HepG2 (cell line): ENCODE measurements around the gene CHST13. TPM values are rescaled to one million over a fixed set of nuclear protein-coding genes. Genes with fewer than 3 reads are reported as not detected.

Source experiments
- ATAC-seq: fragments of 200-7000 bp; cut with Tn5 transposase; 3 replicates; pipeline ENCODE4 v1.9.1; 2020; ENCODE audit warnings: mild to moderate bottlenecking, moderate library complexity
- BruUV-seq: library from RNA; stranded (reverse); fragments of 400-500 nt; replicated peaks from 2 replicates; lab custom pipeline; 2021; lab: Mats Ljungman, UMichigan
- CTCF ChIA-PET: fragments of 300-600 bp; formaldehyde crosslinking; extraction: SDS; loops from one replicate; lab custom pipeline; 2021; ENCODE audit warnings: low total read pairs, inconsistent platforms, low intra/inter-chr PET ratio; lab: Yijun Ruan, JAX
- POLR2A ChIA-PET: fragments of 350-600 bp; sonication (Branson Sonifier 250); formaldehyde crosslinking; loops from one replicate; lab custom pipeline; 2020; ENCODE audit warnings: antibody characterized with exemption, inconsistent platforms; lab: Yijun Ruan, JAX
- DNase-seq: peaks from one replicate; pipeline ENCODE4 v3.0.0-alpha.2; 2015; ENCODE audit warnings: low spot score
- FAIRE-seq: peaks from 3 replicates; lab custom pipeline; 2011; peaks lifted over from hg19 to GRCh38; lab: Jason Lieb, UNC
- H2AFZ ChIP-seq: one replicate; pipeline ENCODE4 v1.6.1; 2011; ENCODE audit warnings: low read length, inconsistent platforms
- H3K27ac ChIP-seq: fragments of 300-600 bp; 3 replicates; pipeline ENCODE4 v1.8.0; 2011; ENCODE audit warnings: mixed run types, mild to moderate bottlenecking, mixed read lengths, low read length, inconsistent platforms; ENCODE audit not compliant: insufficient read depth; ENCODE audit errors: extremely low read length
- H3K27me3 ChIP-seq, 2 experiments: fragments of 200-600 bp in 1 of 2; 2 replicates in 1 of 2; 3 replicates in 1 of 2; pipeline versions ENCODE4 v1.6.0 to v1.8.0; 2011; ENCODE audit warnings: low read length in 2 of 2, mild to moderate bottlenecking in 2 of 2, moderate library complexity in 2 of 2, inconsistent platforms in 1 of 2; ENCODE audit not compliant: insufficient read depth in 2 of 2, control insufficient read depth in 1 of 2
- H3K36me3 ChIP-seq, 2 experiments: fragments of 200-600 bp in 1 of 2; replicated peaks in 1 of 2; 2 replicates in 1 of 2; 3 replicates in 1 of 2; pipeline versions ENCODE4 v1.5.1 to v1.8.0; 2011; ENCODE audit warnings: low read length in 2 of 2, inconsistent platforms in 1 of 2; ENCODE audit not compliant: insufficient read depth in 2 of 2, control insufficient read depth in 1 of 2
- H3K4me1 ChIP-seq: 2 replicates; pipeline ENCODE4 v1.5.1; 2012; ENCODE audit warnings: low read length, inconsistent platforms; ENCODE audit not compliant: insufficient read depth
- H3K4me2 ChIP-seq: 2 replicates; pipeline ENCODE4 v1.6.0; 2011; ENCODE audit warnings: low read depth, low read length, inconsistent platforms
- H3K4me3 ChIP-seq, 3 experiments: fragments of 200-600 bp in 1 of 3; sonication (generic), shearing (Covaris generic) in 1 of 3; replicated peaks in 1 of 3; 2 replicates each; pipeline ENCODE4 v1.5.1; 2011 to 2016; ENCODE audit warnings: low read length in 3 of 3, inconsistent platforms in 2 of 3, low read depth in 2 of 3, mild to moderate bottlenecking in 2 of 3, control low read depth in 1 of 3, mixed read lengths in 1 of 3; ENCODE audit not compliant: insufficient read depth in 1 of 3
- H3K79me2 ChIP-seq: one replicate; pipeline ENCODE4 v1.6.1; 2011; ENCODE audit warnings: low read length, inconsistent platforms; ENCODE audit not compliant: insufficient read depth
- H3K9ac ChIP-seq: 2 replicates; pipeline ENCODE4 v1.6.0; 2011; ENCODE audit warnings: mild to moderate bottlenecking, low read depth, low read length, inconsistent platforms; ENCODE audit not compliant: insufficient read depth
- H3K9me3 ChIP-seq: 2 replicates; pipeline ENCODE4 v1.5.1; 2012; ENCODE audit warnings: mild to moderate bottlenecking, low read length
- H4K20me1 ChIP-seq: 2 replicates; pipeline ENCODE4 v1.6.0; 2011; ENCODE audit warnings: inconsistent platforms, mild to moderate bottlenecking, low read length, moderate library complexity; ENCODE audit not compliant: insufficient read depth
- FOXO1 ChIP-seq: sonication (generic); formaldehyde crosslinking; IDR thresholded peaks from 2 replicates; pipeline ENCODE4 v1.4.0; 2020; ENCODE audit warnings: missing genetic modification reagents
- HMG20A ChIP-seq: IDR thresholded peaks from 2 replicates; pipeline ENCODE4 v1.6.1; 2016; ENCODE audit warnings: borderline replicate concordance
- KAT2B ChIP-seq: fragments of 150-350 bp; IDR thresholded peaks from 2 replicates; pipeline ENCODE4 v1.6.1; 2014; ENCODE audit warnings: low read depth, low read length, borderline replicate concordance
- WGBS: methylation state at CpG from one replicate; pipeline ENCODE4 v1.1.6; 2017; ENCODE audit warnings: low lambda C conversion rate; 5-methylcytosine and 5-hydroxymethylcytosine counted together
- in situ Hi-C: cut with HindIII; loops from 2 replicates; pipeline ENCODE4 v1.10.0; 2017; ENCODE audit warnings: low pct_unique_long_range_greater_than_20kb; ENCODE audit not compliant: extremely low pct_ligation_motif_present
- intact Hi-C: fragments of 100-400 bp; cut with micrococcal nuclease; formaldehyde crosslinking; loops from one replicate; pipeline ENCODE4 v1.10.0; 2022; ENCODE audit not compliant: unreplicated experiment
- polyA plus RNA-seq, 8 experiments: library from polyadenylated mRNA; depleted of rRNA in 3 of 8; stranded (reverse) in 7 of 8; unstranded in 1 of 8; fragments of >200 nt; fragmentation: Illumina TruSeq in 4 of 8; extraction: Trizol in 4 of 8; gene quantifications; 2 replicates each; pipeline versions ENCODE4 v1.2.1 to v1.2.3, GENCODE V29; 2011 to 2016; ENCODE audit warnings: low read depth in 4 of 8, missing spikeins in 1 of 8, mixed read lengths in 1 of 8; ENCODE audit not compliant: insufficient read depth in 1 of 8
- total RNA-seq, 5 experiments: library from RNA; depleted of rRNA; stranded (reverse); fragments of >200 nt; fragmentation: Illumina TruSeq; extraction: Trizol; gene quantifications; 2 replicates each; pipeline ENCODE4 v1.2.3, GENCODE V29; 2016; ENCODE audit warnings: low read depth in 1 of 5
- TF ChIP-seq, protein P1 (sequence below): sonication (generic); formaldehyde crosslinking; IDR thresholded peaks from 2 replicates; pipeline ENCODE4 v1.4.0; 2020; ENCODE audit warnings: missing genetic modification reagents
- TF ChIP-seq, protein P2 (sequence below): sonication (generic); formaldehyde crosslinking; IDR thresholded peaks from 2 replicates; pipeline ENCODE4 v1.5.0; 2020; ENCODE audit warnings: mild to moderate bottlenecking, missing genetic modification reagents, moderate library complexity
- TF ChIP-seq, protein P3 (sequence below), 2 experiments: sonication (generic) in 1 of 2; formaldehyde crosslinking in 1 of 2; IDR thresholded peaks; 2 replicates each; pipeline versions ENCODE4 v1.5.1 to v1.6.1; 2011 to 2020; ENCODE audit warnings: borderline replicate concordance in 1 of 2, low read depth in 1 of 2, low read length in 1 of 2, mild to moderate bottlenecking in 1 of 2, missing genetic modification reagents in 1 of 2, moderate library complexity in 1 of 2
- TF ChIP-seq, protein P4 (sequence below): sonication (generic); formaldehyde crosslinking; IDR thresholded peaks from 2 replicates; pipeline ENCODE4 v1.8.1; 2022; ENCODE audit warnings: mild to moderate bottlenecking, missing genetic modification reagents
- TF ChIP-seq, protein P5 (sequence below): IDR thresholded peaks from 2 replicates; pipeline ENCODE4 v1.6.1; 2016; ENCODE audit warnings: missing compliant biosample characterization, missing genetic modification reagents, borderline replicate concordance

CHST13 gene
- total and polyA plus RNA-seq, 2 of the 13 experiments (the other 11 are each of a cell fraction or from before 2014, with no cell fraction given): 32.0 to 43.1 TPM

DNA sequence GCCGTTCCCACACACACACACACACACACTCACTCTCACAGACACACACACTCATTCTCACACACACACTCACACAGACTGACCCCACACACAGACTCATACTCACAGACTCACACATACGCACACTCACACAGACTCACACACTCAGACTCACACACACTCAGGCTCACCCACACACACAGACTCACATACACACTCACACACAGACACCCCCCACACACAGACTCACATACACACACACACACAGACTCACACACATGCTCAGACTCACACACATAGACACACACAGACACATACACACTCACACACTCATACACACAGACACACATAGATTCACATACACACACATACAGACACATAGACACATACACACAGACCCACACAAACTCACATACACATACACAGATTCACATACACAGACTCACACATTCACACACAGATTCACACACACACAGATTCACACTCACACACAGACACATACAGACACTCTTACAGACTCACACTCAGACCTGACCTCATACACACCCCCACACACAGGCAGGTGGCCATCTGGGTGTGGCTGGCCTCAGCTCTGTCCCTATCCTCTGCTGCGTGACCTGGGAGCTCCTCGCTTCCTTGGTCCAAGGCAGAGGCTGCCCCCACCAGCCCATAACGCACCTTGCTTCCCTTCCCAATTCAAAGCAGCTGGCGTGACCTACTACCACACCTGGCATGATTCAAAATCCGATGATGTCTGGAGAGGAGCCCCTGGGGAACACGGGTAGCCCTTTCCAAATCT, 32.9 kb downstream of the CHST13 start:
- H4K20me1 ChIP-seq: no peaks in the 10 kb centered on the region
- no peak overlapping the region for H3K9ac ChIP-seq
- no peaks in the 10 kb centered on the region for H3K36me3 ChIP-seq
- H2AFZ ChIP-seq: no peak overlapping the region
- TF ChIP-seq, protein P1, sequence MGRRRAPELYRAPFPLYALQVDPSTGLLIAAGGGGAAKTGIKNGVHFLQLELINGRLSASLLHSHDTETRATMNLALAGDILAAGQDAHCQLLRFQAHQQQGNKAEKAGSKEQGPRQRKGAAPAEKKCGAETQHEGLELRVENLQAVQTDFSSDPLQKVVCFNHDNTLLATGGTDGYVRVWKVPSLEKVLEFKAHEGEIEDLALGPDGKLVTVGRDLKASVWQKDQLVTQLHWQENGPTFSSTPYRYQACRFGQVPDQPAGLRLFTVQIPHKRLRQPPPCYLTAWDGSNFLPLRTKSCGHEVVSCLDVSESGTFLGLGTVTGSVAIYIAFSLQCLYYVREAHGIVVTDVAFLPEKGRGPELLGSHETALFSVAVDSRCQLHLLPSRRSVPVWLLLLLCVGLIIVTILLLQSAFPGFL (CRISPR knock-in tag): no peak
- TF ChIP-seq, protein P2, sequence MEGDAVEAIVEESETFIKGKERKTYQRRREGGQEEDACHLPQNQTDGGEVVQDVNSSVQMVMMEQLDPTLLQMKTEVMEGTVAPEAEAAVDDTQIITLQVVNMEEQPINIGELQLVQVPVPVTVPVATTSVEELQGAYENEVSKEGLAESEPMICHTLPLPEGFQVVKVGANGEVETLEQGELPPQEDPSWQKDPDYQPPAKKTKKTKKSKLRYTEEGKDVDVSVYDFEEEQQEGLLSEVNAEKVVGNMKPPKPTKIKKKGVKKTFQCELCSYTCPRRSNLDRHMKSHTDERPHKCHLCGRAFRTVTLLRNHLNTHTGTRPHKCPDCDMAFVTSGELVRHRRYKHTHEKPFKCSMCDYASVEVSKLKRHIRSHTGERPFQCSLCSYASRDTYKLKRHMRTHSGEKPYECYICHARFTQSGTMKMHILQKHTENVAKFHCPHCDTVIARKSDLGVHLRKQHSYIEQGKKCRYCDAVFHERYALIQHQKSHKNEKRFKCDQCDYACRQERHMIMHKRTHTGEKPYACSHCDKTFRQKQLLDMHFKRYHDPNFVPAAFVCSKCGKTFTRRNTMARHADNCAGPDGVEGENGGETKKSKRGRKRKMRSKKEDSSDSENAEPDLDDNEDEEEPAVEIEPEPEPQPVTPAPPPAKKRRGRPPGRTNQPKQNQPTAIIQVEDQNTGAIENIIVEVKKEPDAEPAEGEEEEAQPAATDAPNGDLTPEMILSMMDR (CRISPR knock-in tag): 0 out of 2 replicates have a peak, but pooled peaks have one; percentile 11
- 41% methylated on average over 5 of the region's 8 CpGs for WGBS
- BruUV-seq: no TSS peak
- ChIA-PET CTCF (no interaction called here), POLR2A (no interaction called here)
- in situ Hi-C loops: no loop called here
- no peak for DNase-seq
- peak; percentile 39 for FAIRE-seq
- H3K79me2 ChIP-seq: no peaks in the 10 kb centered on the region
- peaks cover 9 to 38% of the 10 kb centered on the region in 2 experiments; a peak in 4 of 5 replicates for H3K27me3 ChIP-seq
- H3K4me3 ChIP-seq: no peak overlapping the region
- H3K4me2 ChIP-seq: no peak overlapping the region
- H3K27ac ChIP-seq: no peak overlapping the region
- intact Hi-C loops: loop anchor here (10.0 kb wide), 2 partner anchors 62 to 918 kb away; no protein-coding TSS in a partner anchor
- ATAC-seq: no peak
- no peaks in the 10 kb centered on the region for H3K9me3 ChIP-seq
- H3K4me1 ChIP-seq: no peaks in the 10 kb centered on the region; the same call in 1 of the 2 replicates

DNA sequence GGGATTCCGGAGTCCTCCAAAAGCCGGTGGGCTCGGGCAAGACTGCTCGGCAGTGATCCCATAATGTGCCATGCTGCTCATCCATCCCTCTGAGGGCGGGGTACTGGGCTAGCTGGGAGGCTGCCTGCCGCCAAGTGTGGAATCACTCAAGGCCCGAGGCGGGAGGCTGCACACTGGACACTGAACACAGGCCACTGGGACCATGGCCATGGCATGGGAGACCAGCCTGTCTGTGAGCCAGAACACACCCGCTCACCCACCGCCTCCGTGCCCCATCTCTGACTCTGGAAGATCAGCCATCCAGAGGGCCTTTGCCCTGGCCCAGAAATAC, 33.4 kb downstream of the CHST13 start:
- intact Hi-C loops: loop anchor here (10.0 kb wide), 2 partner anchors 63 to 917 kb away; no protein-coding TSS in a partner anchor
- Histone ChIP-seq H3K4me3 (no peak overlapping the region), H3K27me3 (peaks cover 8 to 33% of the 10 kb centered on the region in 2 experiments; a peak in 4 of 5 replicates), H3K79me2 (no peaks in the 10 kb centered on the region), H3K27ac (no peak overlapping the region), H4K20me1 (no peaks in the 10 kb centered on the region), H3K4me1 (no peaks in the 10 kb centered on the region), H3K4me2 (no peak overlapping the region), H3K9ac (no peak overlapping the region), H2AFZ (no peak overlapping the region), H3K36me3 (no peaks in the 10 kb centered on the region), H3K9me3 (no peaks in the 10 kb centered on the region)
- 95% methylated on average over 3 of the region's 11 CpGs for WGBS
- in situ Hi-C loops: no loop called here
- ATAC-seq: no peak; the same call in 2 of the 3 replicates
- CTCF ChIA-PET: no interaction called here
- no peak for FAIRE-seq
- BruUV-seq: no TSS peak
- POLR2A ChIA-PET: no interaction called here
- DNase-seq: no peak
- TF ChIP-seq HMG20A (CRISPR knock-in tag) (no peak), KAT2B (no peak), FOXO1 (CRISPR knock-in tag) (no peak)
- TF ChIP-seq, protein P3, sequence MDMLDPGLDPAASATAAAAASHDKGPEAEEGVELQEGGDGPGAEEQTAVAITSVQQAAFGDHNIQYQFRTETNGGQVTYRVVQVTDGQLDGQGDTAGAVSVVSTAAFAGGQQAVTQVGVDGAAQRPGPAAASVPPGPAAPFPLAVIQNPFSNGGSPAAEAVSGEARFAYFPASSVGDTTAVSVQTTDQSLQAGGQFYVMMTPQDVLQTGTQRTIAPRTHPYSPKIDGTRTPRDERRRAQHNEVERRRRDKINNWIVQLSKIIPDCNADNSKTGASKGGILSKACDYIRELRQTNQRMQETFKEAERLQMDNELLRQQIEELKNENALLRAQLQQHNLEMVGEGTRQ (IDR thresholded peaks at IDR 0.05; ENCODE audit: low read depth, low read length): no peak
- TF ChIP-seq, protein P3 (CRISPR knock-in tag; IDR thresholded peaks at IDR 0.05; ENCODE audit: borderline replicate concordance): no peak
- TF ChIP-seq, protein P4, sequence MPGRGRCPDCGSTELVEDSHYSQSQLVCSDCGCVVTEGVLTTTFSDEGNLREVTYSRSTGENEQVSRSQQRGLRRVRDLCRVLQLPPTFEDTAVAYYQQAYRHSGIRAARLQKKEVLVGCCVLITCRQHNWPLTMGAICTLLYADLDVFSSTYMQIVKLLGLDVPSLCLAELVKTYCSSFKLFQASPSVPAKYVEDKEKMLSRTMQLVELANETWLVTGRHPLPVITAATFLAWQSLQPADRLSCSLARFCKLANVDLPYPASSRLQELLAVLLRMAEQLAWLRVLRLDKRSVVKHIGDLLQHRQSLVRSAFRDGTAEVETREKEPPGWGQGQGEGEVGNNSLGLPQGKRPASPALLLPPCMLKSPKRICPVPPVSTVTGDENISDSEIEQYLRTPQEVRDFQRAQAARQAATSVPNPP (CRISPR knock-in tag): no peak
- TF ChIP-seq, protein P5, sequence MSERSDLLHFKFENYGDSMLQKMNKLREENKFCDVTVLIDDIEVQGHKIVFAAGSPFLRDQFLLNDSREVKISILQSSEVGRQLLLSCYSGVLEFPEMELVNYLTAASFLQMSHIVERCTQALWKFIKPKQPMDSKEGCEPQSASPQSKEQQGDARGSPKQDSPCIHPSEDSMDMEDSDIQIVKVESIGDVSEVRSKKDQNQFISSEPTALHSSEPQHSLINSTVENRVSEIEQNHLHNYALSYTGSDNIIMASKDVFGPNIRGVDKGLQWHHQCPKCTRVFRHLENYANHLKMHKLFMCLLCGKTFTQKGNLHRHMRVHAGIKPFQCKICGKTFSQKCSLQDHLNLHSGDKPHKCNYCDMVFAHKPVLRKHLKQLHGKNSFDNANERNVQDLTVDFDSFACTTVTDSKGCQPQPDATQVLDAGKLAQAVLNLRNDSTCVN: no peak
